Fibroblast of villous mesenchyme (primary cell): ENCODE results near the gene CRACDL. TPM values are rescaled to one million over a fixed set of nuclear protein-coding genes. Genes with fewer than 3 reads are reported as not detected.

ENCODE experiments used
- DNase-seq: peaks from one replicate; pipeline ENCODE4 v3.0.0-alpha.2; 2010; ENCODE audit warnings: low read depth
- H3K4me3 ChIP-seq: 2 replicates; pipeline ENCODE4 v1.5.1; 2011; ENCODE audit warnings: low read depth, mild to moderate bottlenecking, low read length
- total RNA-seq: library from RNA; depleted of rRNA; stranded (reverse); fragments of >200 nt; gene quantifications from 2 replicates; pipeline ENCODE4 v1.2.3, GENCODE V29; 2012
- TF ChIP-seq, protein P1 (sequence below): IDR thresholded peaks from 2 replicates; pipeline ENCODE4 v1.5.1; 2012; ENCODE audit warnings: low read depth, mild to moderate bottlenecking, low read length; ENCODE audit not compliant: insufficient read depth

Gene CRACDL
- total RNA-seq, 1 donor, result not detected

- no peak for DNase-seq
- TF ChIP-seq, protein P1, sequence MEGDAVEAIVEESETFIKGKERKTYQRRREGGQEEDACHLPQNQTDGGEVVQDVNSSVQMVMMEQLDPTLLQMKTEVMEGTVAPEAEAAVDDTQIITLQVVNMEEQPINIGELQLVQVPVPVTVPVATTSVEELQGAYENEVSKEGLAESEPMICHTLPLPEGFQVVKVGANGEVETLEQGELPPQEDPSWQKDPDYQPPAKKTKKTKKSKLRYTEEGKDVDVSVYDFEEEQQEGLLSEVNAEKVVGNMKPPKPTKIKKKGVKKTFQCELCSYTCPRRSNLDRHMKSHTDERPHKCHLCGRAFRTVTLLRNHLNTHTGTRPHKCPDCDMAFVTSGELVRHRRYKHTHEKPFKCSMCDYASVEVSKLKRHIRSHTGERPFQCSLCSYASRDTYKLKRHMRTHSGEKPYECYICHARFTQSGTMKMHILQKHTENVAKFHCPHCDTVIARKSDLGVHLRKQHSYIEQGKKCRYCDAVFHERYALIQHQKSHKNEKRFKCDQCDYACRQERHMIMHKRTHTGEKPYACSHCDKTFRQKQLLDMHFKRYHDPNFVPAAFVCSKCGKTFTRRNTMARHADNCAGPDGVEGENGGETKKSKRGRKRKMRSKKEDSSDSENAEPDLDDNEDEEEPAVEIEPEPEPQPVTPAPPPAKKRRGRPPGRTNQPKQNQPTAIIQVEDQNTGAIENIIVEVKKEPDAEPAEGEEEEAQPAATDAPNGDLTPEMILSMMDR, result no peak
- H3K4me3 ChIP-seq, result no peak overlapping the region
Observed at GRCh38 chr2:98849113-98849512, 86.9 kb downstream of the CRACDL start.

- no peak overlapping the region for H3K4me3 ChIP-seq
- DNase-seq, result no peak
- TF ChIP-seq, protein P1, result no peak
Observed at GRCh38 chr2:98847853-98848252, 88.2 kb downstream of the CRACDL start.

DNA sequence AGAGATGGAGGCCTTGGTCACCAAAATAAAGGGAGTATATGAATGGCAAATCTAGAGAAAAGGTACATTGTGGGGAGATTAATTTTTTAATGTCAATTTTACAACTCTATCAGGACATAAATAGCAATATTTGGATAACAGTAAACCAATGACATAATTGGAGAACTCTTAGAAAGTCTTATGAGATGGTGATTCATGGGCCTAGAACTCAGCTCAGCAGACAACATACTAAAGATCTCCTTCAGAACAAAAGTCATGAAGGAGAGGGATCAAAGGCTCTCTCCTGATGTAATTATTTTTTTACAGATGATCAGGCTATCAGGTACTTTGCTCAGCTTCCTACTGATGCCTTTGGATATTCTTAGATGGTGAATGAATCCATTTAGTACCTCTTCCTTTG is 90.0 kb downstream of the CRACDL start:
- TF ChIP-seq, protein P1, result no peak
- H3K4me3 ChIP-seq, result no peak overlapping the region
- no peak for DNase-seq

DNA sequence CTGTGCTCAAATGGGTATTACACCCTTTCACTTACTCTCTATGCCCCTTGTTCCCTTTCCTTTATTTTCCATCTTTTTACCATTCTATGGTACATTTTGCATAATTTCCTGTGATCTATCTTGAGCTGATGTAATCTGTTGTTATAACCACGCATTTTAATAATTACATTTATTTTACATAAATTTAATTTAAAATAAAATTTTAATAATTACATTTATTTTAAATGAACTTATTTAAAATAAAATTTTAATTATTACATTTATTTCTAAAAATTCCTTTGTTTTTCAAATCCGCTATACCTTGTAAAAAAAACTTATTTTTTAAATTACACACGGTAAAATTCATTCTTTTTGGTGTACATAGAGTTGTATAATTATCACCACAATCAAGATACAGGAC is 93.9 kb downstream of the CRACDL start:
- DNase-seq, result no peak
- no peak overlapping the region for H3K4me3 ChIP-seq
- TF ChIP-seq, protein P1, result no peak

DNA sequence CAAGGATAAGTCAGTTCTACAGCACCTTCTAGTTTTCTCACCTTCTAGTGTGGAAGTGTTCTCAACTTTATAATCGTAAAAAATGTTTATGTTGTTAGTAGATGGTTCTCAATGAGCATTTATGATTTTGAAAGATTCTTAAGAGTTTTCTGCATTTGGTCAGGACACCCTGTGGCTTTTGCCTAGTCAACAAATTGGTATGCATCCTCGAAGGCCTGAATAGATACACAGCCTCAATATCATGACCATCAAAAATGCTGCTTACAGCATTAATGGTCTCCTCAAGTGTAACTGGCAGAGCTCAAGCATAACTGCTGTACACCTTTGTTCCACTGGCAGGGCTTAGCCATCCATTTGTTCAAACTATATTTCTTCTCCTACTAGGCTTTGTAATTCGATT is 96.7 kb downstream of the CRACDL start:
- DNase-seq, result no peak
- TF ChIP-seq, protein P1, result no peak

DNA sequence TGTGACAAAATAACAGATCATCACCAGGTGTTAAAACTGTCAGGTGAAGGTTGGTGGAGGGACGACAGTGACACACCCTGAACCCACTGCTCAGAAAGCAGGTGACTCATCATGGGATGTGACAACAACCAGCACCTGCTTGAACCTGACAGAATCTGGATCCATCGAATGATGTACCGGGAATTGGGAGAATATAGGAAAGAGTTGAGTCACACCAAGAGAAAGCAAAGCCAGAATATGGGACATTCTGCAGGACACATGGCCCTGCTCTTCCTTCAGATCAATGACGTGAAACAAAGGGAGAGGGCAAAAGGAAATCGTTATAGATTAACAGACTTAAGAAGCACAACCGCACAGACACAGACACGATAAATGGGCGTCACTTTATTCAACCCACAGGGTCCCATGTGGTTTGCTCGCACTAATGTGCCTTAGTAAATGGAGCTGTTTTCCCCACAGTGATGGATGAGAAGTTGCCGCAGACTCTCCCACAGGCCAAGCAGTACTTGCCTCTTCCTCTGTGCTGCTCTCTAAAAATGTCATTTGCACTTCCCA is 100.1 kb downstream of the CRACDL start:
- no peak overlapping the region for H3K4me3 ChIP-seq
- DNase-seq, result no peak
- TF ChIP-seq, protein P1, result no peak

More for the DNA sequence above, 96.7 kb downstream of the CRACDL start:
- H3K4me3 ChIP-seq, result no peak overlapping the region

DNA sequence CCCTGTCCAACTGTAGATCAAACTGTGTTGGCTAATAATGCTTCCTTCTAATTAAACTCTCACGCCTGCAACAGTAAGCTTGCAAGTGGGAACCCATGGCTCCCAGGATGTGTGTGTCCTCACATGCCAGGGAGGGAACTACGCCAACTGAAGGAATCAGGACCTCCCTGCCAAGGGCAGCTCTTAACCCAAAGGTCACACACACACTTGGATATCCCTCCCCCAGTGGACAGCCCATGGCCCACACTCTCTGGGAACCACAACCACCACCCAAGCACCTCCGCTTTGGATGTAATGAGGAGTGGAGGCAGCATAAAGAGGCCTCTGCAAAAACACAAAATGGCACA is 102.1 kb downstream of the CRACDL start:
- DNase-seq, result no peak
- no peak overlapping the region for H3K4me3 ChIP-seq
- TF ChIP-seq, protein P1, result no peak
